Activated naive CD8-positive, alpha-beta T cell treated with anti-CD3 and anti-CD28 coated beads, Interleukin-2, amount 10 ng/mL, durations not matched to agents 7 days and 5 days (primary cell): ENCODE results near the gene SELENBP1. TPM values are rescaled to one million over a fixed set of nuclear protein-coding genes. Genes with fewer than 3 reads are reported as not detected.
"Not testable (repeated sequence)": the region's sequence is repeated elsewhere in the genome, so short reads cannot be mapped to it uniquely, and the experiment has no call there.

Source experiments
- ATAC-seq: fragments of 150-1000 bp; cut with Tn5 transposase; one replicate; pipeline ENCODE4 v1.10.0; 2021; ENCODE audit warnings: low read depth, moderate library complexity
- POLR2A ChIA-PET: fragments of 350-600 bp; sonication (Branson Sonifier 250); formaldehyde crosslinking; loops from one replicate; lab custom pipeline; 2021; ENCODE audit warnings: antibody characterized with exemption; lab: Charles Lee
- DNase-seq: peaks from one replicate; pipeline ENCODE4 v3.0.0; 2021
- H3K27ac Mint-ChIP-seq: one replicate; pipeline ENCODE4 v1.8.0; 2022; ENCODE audit warnings: mild to moderate bottlenecking, mixed read lengths
- H3K27me3 Mint-ChIP-seq: one replicate; pipeline ENCODE4 v1.8.0; 2022; ENCODE audit warnings: mild to moderate bottlenecking, moderate library complexity, mixed read lengths
- H3K36me3 Mint-ChIP-seq: one replicate; pipeline ENCODE4 v1.8.0; 2021; ENCODE audit warnings: mild to moderate bottlenecking, mixed read lengths
- H3K4me1 Mint-ChIP-seq: one replicate; pipeline ENCODE4 v1.8.0; 2021; ENCODE audit warnings: mixed read lengths
- H3K4me3 Mint-ChIP-seq: one replicate; pipeline ENCODE4 v1.8.0; 2022; ENCODE audit warnings: mild to moderate bottlenecking, moderate library complexity, mixed read lengths
- H3K9me3 Mint-ChIP-seq: one replicate; pipeline ENCODE4 v1.8.0; 2021; ENCODE audit warnings: mixed read lengths
- total RNA-seq, 2 experiments: library from RNA; stranded (reverse); gene quantifications; one replicate each; pipeline ENCODE4 v1.2.3, GENCODE V29; 2021

The SELENBP1 gene
- total RNA-seq, 2 experiments from 2014 or later, result not detected

DNA sequence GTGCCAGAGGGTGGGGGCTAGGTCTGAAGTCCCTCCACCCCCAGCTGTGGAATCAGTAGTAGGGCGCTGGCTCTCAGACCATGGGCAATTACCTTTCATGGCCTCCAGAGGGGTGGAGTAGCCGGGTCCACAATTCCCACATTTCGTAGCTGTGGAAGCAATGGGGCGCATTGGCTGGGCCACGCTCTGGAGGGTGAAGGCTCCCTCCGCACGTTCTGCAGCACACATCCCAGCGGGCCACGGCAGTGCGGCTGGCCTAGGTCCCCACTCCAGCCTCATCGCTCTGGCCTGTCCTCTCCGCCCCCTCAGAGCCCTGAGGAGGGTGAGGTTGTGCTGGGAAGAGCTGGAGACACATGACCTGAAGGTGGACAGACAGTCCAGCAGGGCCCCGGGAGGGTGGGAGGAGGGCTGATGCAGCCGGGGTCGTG, 2.9 kb downstream of the SELENBP1 start:
- no peaks in the 10 kb centered on the region for H3K27me3 Mint-ChIP-seq

GRCh38 chr1:151369302-151369610, 3.2 kb downstream of the SELENBP1 start:
- Mint-ChIP-seq H3K9me3 (no peaks in the 10 kb centered on the region), H3K27me3 (no peaks in the 10 kb centered on the region), H3K4me1 (peaks cover 6% of the 10 kb centered on the region), H3K27ac (no peak overlapping the region), H3K36me3 (no peaks in the 10 kb centered on the region), H3K4me3 (no peak overlapping the region)
- no peak for ATAC-seq
- DNase-seq, result no peak
- POLR2A ChIA-PET, result no interaction called here

More for the DNA sequence above, 2.9 kb downstream of the SELENBP1 start:
- POLR2A ChIA-PET, result no interaction called here
- DNase-seq, result no peak
- no peak for ATAC-seq
- H3K27ac Mint-ChIP-seq, result no peak overlapping the region
- peaks cover 6% of the 10 kb centered on the region for H3K4me1 Mint-ChIP-seq
- H3K9me3 Mint-ChIP-seq, result no peaks in the 10 kb centered on the region
- no peak overlapping the region for H3K4me3 Mint-ChIP-seq
- H3K36me3 Mint-ChIP-seq, result no peaks in the 10 kb centered on the region

DNA sequence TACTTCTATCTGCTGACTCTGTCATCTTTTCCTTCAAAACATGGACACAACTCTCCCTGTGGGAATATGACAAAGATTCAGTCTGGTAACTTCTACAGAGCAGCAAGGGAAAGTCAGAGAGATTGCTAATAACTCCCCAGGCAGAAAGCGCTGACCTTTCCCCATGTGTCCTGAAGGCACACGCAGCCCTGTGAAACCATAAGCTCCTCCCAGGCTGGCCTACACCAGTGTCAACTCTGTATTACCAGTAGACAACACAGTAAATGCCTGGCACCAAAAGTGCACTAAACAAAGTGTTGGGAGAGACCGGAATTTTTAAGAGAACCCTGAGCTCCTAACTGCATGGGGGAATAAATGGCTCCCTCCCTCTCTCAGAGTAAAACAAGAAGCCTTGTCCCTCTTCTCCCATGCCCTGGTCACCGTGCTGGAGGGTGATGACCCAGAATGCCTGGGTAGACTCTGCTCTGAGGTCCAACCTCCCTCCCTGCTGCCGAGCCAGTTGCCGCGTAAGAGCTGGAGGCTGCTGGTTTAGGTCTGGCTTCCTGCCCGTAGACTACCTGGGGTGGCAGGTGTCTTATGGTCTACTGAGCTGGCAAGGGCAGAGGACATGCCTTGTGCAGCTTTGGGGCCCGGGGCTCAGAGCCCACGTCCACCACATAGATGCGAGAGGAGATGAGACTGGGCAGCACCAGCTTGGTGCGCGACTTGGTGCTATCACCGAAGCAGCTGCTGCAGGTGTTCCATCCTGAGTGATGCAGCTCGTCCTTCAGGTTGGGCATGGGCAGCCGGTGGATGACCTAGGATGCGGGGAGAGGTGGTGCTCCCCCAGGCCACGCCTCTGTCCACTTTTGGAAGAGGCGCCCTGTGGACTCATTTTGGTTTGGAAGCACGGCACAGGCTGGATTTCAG, 3.9 kb downstream of the SELENBP1 start:
- Mint-ChIP-seq H3K9me3 (no peaks in the 10 kb centered on the region), H3K4me1 (peaks cover under 1% of the 10 kb centered on the region), H3K27ac (no peak overlapping the region), H3K27me3 (no peaks in the 10 kb centered on the region), H3K36me3 (no peaks in the 10 kb centered on the region), H3K4me3 (no peak overlapping the region)
- ATAC-seq (no peak), DNase-seq (no peak)
- POLR2A ChIA-PET, result no interaction called here

- no peak for DNase-seq
- Mint-ChIP-seq H3K36me3 (no peaks in the 10 kb centered on the region), H3K4me3 (no peak overlapping the region), H3K27me3 (no peaks in the 10 kb centered on the region), H3K27ac (no peak overlapping the region), H3K4me1 (no peaks in the 10 kb centered on the region), H3K9me3 (peaks cover 4% of the 10 kb centered on the region)
- POLR2A ChIA-PET, result no interaction called here
- ATAC-seq, result no peak
Measured at GRCh38 chr1:151367658-151368392, 4.7 kb downstream of the SELENBP1 start.

GRCh38 chr1:151364996-151365395, 7.5 kb downstream of the SELENBP1 start:
- Mint-ChIP-seq H3K36me3 (peaks cover 3% of the 10 kb centered on the region), H3K9me3 (peaks cover 14% of the 10 kb centered on the region), H3K27me3 (no peaks in the 10 kb centered on the region), H3K4me1 (no peaks in the 10 kb centered on the region), H3K27ac (no peak overlapping the region), H3K4me3 (no peak overlapping the region)
- POLR2A ChIA-PET, result interaction anchor here (0.7 kb wide), 1 partner anchor 94 kb away, joined by 3 read pairs; the partner anchor contains the start of gene POGZ
- DNase-seq, result no peak
- no peak for ATAC-seq

- Mint-ChIP-seq H3K9me3 (peaks cover 14% of the 10 kb centered on the region), H3K4me3 (no peak overlapping the region), H3K4me1 (no peaks in the 10 kb centered on the region), H3K27me3 (no peaks in the 10 kb centered on the region), H3K36me3 (peaks cover 3% of the 10 kb centered on the region), H3K27ac (no peak overlapping the region)
- DNase-seq (no peak), ATAC-seq (no peak)
- POLR2A ChIA-PET, result no interaction called here
Measured at GRCh38 chr1:151362308-151363155, 10.0 kb downstream of the SELENBP1 start.

DNA sequence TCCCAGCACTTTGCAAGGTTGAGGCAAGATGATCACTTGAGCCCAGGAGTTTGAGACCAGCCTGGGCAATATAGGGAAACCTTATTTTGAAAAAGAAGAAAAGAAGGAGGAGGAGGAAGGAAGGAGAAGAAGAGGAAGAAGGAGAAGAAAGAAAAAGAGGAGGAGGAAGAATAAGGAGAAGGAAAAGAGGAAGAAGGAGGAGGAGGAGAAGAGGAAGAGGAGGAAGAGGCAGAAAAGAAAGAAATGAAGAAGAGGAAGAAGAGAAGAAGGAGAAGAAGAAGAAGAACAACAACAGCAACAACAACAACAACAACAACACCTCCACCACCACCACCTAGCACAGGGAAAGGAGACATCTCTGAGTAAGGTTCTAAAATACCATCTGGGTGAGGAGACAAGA, 10.6 kb downstream of the SELENBP1 start:
- Mint-ChIP-seq H3K4me3 (no peak overlapping the region), H3K27ac (no peak overlapping the region), H3K27me3 (no peaks in the 10 kb centered on the region), H3K4me1 (no peaks in the 10 kb centered on the region), H3K9me3 (peaks cover 14% of the 10 kb centered on the region), H3K36me3 (peaks cover 3% of the 10 kb centered on the region)
- DNase-seq (no peak), ATAC-seq (no peak)
- POLR2A ChIA-PET, result no interaction called here

- no peak overlapping the region for H3K27ac Mint-ChIP-seq
- ATAC-seq (no peak), DNase-seq (no peak)
- H3K4me1 Mint-ChIP-seq, result no peaks in the 10 kb centered on the region
- POLR2A ChIA-PET, result no interaction called here
- H3K27me3 Mint-ChIP-seq, result no peaks in the 10 kb centered on the region
- H3K9me3 Mint-ChIP-seq, result peaks cover 6% of the 10 kb centered on the region
- H3K4me3 Mint-ChIP-seq, result no peak overlapping the region
- H3K36me3 Mint-ChIP-seq, result peaks cover 6% of the 10 kb centered on the region
Measured at GRCh38 chr1:151356696-151357095, 15.8 kb downstream of the SELENBP1 start.

DNA sequence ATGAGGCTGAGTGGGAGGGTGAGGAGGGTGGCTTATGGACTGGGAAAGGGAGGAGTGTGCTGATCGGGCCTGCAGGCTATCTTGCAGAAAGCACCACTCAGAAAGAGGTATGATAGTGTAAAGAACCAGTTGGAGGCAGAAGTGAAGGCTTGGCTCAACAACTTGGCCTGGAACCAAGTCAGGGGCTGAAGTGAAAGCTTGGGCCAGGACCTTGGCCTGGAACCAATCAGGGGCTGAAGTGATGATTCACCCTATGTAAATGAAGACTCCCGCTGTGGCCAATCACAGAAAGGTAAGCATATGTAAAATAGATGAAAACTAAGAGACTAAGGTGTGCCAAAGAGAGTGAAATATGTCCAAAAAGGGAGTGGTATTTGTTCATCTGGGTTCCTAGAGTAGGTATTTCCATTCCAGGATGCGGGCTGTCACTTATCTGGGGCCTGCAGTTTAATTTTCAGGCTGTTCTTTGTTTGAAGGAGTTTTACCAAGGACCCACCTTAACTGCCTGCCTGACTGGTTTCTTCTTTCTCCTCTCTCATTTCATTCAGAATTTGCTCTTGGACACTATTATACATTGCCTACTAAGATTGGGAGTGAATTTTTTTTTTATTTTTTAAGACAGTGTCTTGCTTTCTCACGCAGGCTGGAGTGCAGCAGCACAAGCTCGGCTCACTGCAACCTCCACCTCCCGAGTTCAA, 20.3 kb downstream of the SELENBP1 start:
- no peak overlapping the region for H3K4me3 Mint-ChIP-seq
- POLR2A ChIA-PET, result no interaction called here
- no peak overlapping the region for H3K27ac Mint-ChIP-seq
- H3K9me3 Mint-ChIP-seq, result peaks cover 5% of the 10 kb centered on the region
- H3K4me1 Mint-ChIP-seq, result peaks cover 7% of the 10 kb centered on the region
- DNase-seq (no peak), ATAC-seq (no peak)
- peaks cover 5% of the 10 kb centered on the region for H3K36me3 Mint-ChIP-seq
- H3K27me3 Mint-ChIP-seq, result no peaks in the 10 kb centered on the region

DNA sequence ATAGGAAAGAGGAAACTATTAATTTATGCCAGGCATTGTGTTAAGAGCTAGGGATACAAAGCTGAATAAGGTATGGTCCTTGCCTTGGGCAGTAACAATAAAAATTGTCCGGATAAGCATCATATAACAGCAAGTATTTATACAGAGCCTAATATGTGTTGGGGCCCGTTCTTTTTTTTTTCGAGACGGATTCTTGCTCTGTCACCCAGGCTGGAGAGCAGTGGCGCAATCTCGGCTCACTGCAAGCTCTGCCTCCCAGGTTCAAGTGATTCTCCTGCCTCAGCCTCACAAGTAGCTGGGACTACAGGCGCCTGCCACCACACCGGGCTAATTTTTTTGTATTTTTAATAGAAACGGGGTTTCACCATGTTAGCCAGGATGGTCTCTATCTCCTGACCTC, 22.2 kb downstream of the SELENBP1 start:
- not testable (repeated sequence) for H3K27me3 Mint-ChIP-seq, H3K27ac Mint-ChIP-seq, H3K9me3 Mint-ChIP-seq, H3K36me3 Mint-ChIP-seq, H3K4me3 Mint-ChIP-seq, DNase-seq, ATAC-seq
- POLR2A ChIA-PET, result interaction anchor here (0.8 kb wide), 1 partner anchor 49 kb away, joined by 3 read pairs; no protein-coding TSS in a partner anchor
- peaks cover 18% of the 10 kb centered on the region for H3K4me1 Mint-ChIP-seq

DNA sequence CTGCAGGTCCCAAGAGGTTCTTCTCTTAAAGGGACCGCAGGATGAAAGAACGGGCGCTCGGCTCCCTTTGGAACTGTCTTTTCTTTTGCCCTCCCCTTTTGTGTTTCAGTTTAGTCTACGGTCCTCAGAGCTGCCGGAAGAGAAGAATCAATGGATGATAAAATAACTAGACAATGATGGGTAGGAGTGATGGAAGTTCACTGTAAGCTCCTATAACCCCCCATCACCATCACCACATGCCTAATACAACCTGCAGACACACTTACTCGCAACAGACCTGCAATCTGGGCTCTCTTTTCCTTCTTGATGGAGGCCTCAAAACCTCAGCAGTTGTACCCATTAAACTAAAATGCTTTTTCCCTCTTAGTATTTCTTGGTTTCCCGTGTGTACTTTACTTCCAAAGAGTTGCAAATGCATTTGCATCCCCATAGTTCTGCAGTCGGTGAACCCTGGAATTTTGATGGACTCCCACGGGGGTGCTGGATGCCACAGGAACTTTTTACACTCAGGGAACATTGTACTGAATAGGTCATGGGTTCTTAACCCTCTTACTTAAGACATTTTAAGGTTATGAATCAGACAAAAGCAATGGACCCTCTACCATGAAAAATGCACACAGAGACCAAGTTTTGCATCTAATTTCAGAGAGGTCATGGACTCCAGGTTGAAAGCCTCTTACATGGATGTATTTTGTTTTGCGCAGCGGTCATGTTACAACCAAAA, 24.8 kb downstream of the SELENBP1 start:
- Mint-ChIP-seq H3K4me1 (peaks cover 21% of the 10 kb centered on the region), H3K9me3 (peaks cover 5% of the 10 kb centered on the region), H3K4me3 (peak overlapping the region; percentile 92), H3K36me3 (peaks cover 8% of the 10 kb centered on the region), H3K27me3 (no peaks in the 10 kb centered on the region), H3K27ac (peak overlapping the region; percentile 96)
- DNase-seq, result no peak
- ATAC-seq, result no peak
- POLR2A ChIA-PET, result interaction anchor here (0.9 to 1.6 kb wide), 3 partner anchors 21 to 66 kb away, joined by 4 to 9 read pairs (median 8); partner anchors contain the start of genes PI4KB and PSMB4
